HG02973 (cell line): Measurements from ENCODE around the gene NELFB.

Experiments
- ATAC-seq: cut with Tn5 transposase; IDR thresholded peaks from one replicate; pipeline ENCODE4 v1.9.1; 2021; ENCODE audit warnings: moderate library complexity; ENCODE audit not compliant: unreplicated experiment

Gene NELFB

DNA sequence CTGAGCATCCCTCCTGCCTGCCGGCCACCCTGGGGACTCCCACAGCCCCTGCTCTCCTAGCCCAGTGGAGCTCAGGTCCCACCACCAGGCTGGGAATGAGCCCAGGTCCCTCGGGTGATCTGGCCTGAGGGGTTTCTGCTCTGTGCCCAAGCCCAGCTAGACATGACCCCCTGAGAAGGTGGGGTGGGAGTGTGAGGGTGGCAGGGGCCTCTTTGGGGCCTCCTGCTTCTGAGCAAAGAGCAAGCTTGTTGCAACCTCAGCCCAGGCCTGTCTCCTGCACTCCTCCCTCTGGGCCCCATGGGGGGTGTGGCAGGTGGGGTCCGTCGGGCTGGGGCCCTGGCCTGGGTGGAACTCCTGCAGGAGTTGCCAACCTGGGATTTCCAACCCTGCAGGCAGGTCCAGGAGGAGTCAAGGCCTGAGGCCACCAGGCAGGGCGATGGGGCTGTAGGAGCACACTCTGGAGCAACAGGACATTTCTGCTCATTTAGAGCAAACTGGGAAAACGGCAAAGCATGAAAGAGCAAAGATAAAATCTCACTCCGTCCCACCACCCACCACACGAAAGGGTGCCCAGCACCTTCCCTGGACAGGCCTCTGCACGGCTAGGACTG lies 58.3 kb downstream of the NELFB start:
- no peak for ATAC-seq

GRCh38 chr9:137313956-137314560 lies 58.9 kb downstream of the NELFB start:
- ATAC-seq, result no peak

DNA sequence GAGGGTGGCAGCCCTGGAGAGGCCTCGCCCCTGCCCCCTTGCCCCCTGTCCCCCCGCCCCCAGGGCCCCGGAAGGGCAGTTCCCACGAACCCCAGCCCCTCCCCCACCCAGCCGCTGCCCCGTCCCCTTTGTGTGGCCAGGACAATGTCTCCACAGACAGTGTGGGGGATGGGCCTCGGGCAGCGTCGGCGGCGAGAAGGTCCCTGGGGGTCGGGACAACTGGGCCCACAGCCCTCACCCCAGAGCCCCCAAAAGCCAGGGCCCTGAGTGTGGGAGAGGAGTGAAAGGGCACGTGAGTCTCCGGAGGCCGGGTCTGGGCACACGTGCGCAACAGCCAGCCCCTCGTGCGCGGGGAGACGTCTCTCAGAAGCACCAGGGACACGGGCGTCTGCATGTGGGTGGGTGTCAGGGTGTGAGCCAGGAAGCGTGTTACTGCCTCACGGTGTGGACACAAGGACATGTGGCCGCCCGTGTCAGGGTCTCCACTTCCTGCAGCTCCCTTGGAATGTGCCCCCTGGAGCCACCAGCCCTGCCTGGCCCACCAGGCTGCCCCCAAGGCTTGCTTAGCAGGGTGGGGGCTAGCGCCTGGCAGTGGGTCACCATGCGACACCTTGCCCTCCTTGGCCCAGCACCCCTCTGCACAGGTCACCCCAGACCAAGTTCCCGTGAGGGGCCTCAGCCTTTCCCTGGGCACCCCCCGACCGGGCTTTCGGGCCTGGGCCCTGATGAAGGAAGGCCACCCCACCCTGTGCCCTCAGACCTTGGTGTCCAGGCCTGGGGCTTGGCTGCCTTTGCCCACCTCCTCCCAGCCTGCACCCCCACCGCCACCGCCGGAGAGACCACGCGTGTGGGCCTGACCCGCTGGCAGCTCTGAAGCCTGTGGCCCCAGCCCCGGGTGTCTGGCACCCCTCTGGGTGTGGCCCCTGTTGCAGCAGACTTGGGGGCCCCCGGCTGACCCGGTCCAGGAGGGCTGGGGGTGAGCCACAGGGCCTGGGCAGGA lies 59.7 kb downstream of the NELFB start:
- ATAC-seq, result no peak

DNA sequence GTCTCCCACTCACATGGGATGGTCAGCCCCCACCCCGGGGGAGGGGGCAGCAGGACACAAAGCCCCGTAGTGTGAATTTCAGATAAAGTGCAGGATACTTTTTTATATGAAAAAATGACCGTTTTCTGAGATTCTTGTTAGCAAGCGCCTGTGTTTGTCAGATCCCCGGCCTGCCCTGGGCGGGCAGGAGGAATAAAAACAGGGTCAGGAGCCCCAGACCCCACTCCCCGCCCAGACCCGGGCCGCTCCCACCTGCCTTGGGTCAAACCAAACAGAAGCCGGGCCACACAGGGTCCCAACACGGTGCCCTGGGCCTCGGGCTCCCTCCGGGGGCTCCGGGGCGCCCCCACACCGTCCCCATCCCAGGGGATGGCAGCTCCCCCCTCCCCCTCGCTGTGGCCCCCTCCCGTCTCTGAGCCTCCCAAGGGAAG lies 60.5 kb downstream of the NELFB start:
- ATAC-seq, result no peak

DNA sequence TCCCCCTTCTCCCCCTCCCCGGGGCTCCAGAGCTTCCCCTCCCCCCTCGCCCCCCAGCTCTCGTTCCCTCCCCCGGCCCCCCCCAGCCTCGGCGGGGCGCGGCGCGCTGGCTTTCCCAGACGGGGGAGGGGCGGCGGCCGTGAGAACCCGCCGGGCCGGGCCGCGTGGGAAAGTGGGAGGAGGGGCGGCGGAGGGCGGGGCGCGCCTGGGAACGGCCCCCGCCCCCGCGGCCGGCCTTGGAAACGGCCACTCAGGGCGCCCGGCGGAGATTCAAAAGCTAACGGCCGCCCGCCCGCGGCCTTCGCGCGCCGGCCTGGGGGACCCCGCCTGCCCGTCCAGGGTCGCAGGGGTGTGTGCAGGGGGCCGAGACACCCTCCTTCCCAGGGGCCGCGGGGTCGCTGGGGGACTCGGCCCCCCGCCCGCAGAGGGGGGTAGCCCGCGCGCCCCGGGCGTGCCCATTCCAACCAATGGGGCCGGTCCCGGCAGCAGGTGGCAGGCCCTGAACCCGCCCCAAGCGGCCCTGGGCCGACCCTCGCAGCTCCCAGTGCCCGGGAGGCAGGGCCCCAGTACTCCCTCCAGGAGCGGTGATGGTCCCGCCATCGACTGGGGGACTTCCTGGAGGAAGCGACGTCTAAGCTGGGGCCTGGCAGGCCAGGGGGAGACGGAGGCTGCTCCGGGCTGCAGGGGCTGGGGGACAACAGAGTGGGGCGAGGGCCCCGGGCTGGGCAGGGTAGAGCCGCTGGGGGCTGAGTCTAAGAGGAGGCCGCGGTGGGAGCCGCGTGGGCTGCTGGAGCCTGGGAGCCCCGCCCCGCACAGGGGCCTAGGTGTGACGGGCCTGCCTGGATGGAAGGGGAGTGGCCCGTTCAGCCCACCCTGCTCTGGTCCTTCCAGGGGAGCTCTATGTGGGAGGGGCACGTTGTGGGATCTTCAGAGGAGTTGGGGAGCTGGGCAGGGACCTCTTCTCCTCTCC lies 61.2 kb downstream of the NELFB start:
- no peak for ATAC-seq

DNA sequence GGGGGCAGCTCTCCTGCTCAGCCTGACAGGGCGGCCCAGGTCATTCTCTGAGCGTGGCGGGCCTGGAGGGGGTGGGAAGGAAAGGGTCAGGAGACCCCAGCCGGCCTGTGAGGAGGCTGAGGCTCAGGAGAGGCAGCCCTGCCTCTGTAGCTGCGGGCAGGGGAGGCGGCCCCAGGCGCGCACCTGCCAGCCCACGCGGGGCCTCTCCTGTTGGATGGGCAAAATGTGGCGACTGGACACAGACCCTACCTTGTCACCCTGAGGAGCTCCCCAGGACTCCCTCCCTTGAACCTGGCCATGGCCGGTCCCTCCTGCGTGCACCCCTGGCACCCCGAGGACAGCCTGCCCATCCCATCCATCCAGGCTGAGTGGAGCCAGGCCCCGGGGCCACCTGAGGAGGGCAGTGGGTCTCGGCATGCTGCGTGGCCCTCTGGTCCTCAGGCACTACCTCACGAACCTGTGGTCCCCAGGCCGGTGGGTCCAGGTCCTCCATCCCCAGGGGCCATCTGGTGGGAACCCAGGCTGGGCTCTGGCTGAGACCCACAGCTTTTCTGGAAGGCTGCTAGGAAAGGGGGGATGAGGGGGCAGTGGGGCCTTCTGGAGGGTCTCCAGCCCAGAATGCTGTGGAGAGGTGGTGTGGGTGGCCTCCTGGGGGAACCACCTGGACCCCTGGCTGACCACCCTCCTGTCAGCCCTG lies 62.0 kb downstream of the NELFB start:
- ATAC-seq, result no peak

- ATAC-seq, result no peak
Observed at GRCh38 chr9:137317718-137318511, 62.8 kb downstream of the NELFB start.

GRCh38 chr9:137318602-137319001 lies 63.5 kb downstream of the NELFB start:
- ATAC-seq, result no peak

GRCh38 chr9:137319011-137319738 lies 64.0 kb downstream of the NELFB start:
- no peak for ATAC-seq

DNA sequence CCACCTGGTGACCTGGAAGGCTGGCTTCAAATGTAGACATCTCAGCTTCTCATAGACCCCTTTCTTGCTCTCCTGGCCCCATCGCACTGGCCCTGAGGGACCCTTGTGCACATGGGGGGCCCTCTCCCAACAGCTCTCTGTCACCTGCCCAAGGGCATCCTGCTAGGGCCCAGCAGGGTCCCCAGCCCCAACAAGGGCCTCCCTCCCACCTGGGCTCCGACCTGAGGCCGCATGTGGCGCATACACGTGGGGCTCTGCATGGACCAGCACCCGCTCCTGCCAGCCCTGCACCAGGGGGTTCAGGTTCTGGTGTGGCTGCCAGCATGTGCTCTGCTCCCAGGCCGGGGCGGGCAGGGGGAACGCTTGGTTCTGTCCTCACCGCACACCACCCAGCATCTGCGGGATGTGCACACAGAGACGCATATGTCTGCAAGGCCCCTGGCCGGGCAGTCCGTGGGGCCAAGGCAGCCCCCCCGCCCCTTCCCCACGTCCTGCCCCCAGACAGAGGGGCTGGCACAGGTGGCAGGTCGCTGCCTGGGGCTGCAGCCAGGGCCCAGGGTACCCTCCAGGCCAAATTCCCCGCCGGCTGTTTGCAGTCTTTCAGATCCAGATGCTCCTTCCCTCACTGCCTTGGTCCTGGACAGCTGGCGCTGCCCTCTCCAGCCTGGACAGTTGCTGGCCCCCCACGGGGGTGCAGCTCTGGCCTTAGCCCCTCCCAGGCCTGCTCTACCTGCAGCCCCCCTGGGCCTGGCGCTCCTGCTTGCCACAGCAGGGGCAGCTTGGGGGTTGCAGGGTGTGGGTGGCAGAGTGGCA lies 64.8 kb downstream of the NELFB start:
- ATAC-seq, result no peak

GRCh38 chr9:137320555-137321384 lies 65.6 kb downstream of the NELFB start:
- no peak for ATAC-seq

- ATAC-seq, result no peak
Observed at GRCh38 chr9:137321726-137322361, 66.7 kb downstream of the NELFB start.
